DMS114 treated with DMSO at 0.1 percent for 48 hours (cell line): ENCODE results near the gene MARK3.
"Not testable (repeated sequence)": the region's sequence is repeated elsewhere in the genome, so short reads cannot be mapped to it uniquely, and the experiment has no call there.

Source experiments
- DNase-seq: peaks from one replicate; lab custom pipeline; 2025; ENCODE audit not compliant: unreplicated experiment; lab: John Stamatoyannopoulos, UW

MARK3 gene

GRCh38 chr14:103524002-103524935, 139.1 kb downstream of the MARK3 start:
- no peak for DNase-seq

- DNase-seq = not testable (repeated sequence)
Measured at GRCh38 chr14:103525430-103526246, 140.4 kb downstream of the MARK3 start.

GRCh38 chr14:103526247-103526913, 141.2 kb downstream of the MARK3 start:
- DNase-seq = no peak

GRCh38 chr14:103526914-103527248, 141.7 kb downstream of the MARK3 start:
- DNase-seq = no peak

- no peak for DNase-seq
Measured at GRCh38 chr14:103527408-103528145, 142.4 kb downstream of the MARK3 start.

- no peak for DNase-seq
Measured at GRCh38 chr14:103528146-103528586, 143.0 kb downstream of the MARK3 start.

- peak; percentile 31 for DNase-seq
Measured at GRCh38 chr14:103528587-103529382, 143.6 kb downstream of the MARK3 start, which contains the start of gene TRMT61A. TRMT61A (plus strand) TSS chr14:103529196; CDS start chr14:103529979, 783 bp downstream.

- no peak for DNase-seq
Measured at GRCh38 chr14:103529383-103530365, 144.5 kb downstream of the MARK3 start.

GRCh38 chr14:103530390-103530789, 145.2 kb downstream of the MARK3 start:
- no peak for DNase-seq

GRCh38 chr14:103530831-103531230, 145.6 kb downstream of the MARK3 start:
- DNase-seq = no peak

GRCh38 chr14:103531421-103532215, 146.4 kb downstream of the MARK3 start:
- DNase-seq = no peak

- DNase-seq = no peak
Measured at GRCh38 chr14:103532216-103533136, 147.3 kb downstream of the MARK3 start.

- DNase-seq = no peak
Measured at GRCh38 chr14:103533137-103533998, 148.2 kb downstream of the MARK3 start.

- DNase-seq = no peak
Measured at GRCh38 chr14:103533999-103534575, 148.9 kb downstream of the MARK3 start.

- no peak for DNase-seq
Measured at GRCh38 chr14:103534576-103535061, 149.4 kb downstream of the MARK3 start.
